Osteocyte (in vitro differentiated cells): ENCODE measurements around the gene FLT1. TPM values are rescaled to one million over a fixed set of nuclear protein-coding genes. Genes with fewer than 3 reads are reported as not detected.

ENCODE experiments used
- DNase-seq: peaks from one replicate; pipeline ENCODE4 v3.0.0; 2021; ENCODE audit warnings: mixed read lengths; ENCODE audit not compliant: unreplicated experiment; ENCODE audit errors: extremely low spot score
- H3K27ac Mint-ChIP-seq: one replicate; pipeline ENCODE4 v1.8.0; 2021; ENCODE audit warnings: mild to moderate bottlenecking, mixed read lengths; ENCODE audit not compliant: unreplicated experiment
- H3K27me3 Mint-ChIP-seq: one replicate; pipeline ENCODE4 v1.8.0; 2021; ENCODE audit warnings: mixed read lengths; ENCODE audit not compliant: unreplicated experiment
- H3K36me3 Mint-ChIP-seq: one replicate; pipeline ENCODE4 v1.8.0; 2021; ENCODE audit warnings: mixed read lengths; ENCODE audit not compliant: unreplicated experiment
- H3K4me1 Mint-ChIP-seq: one replicate; pipeline ENCODE4 v1.8.0; 2021; ENCODE audit warnings: mixed read lengths; ENCODE audit not compliant: unreplicated experiment
- H3K4me3 Mint-ChIP-seq: one replicate; pipeline ENCODE4 v1.8.0; 2021; ENCODE audit warnings: mild to moderate bottlenecking, moderate library complexity, mixed read lengths; ENCODE audit not compliant: unreplicated experiment
- H3K9me3 Mint-ChIP-seq: one replicate; pipeline ENCODE4 v1.8.0; 2021; ENCODE audit warnings: mixed read lengths; ENCODE audit not compliant: unreplicated experiment
- CTCF ChIP-seq: fragments of 200-600 bp; sonication (generic); IDR thresholded peaks from 2 replicates; pipeline ENCODE4 v1.5.0; 2021; ENCODE audit warnings: antibody characterized with exemption, mild to moderate bottlenecking, moderate library complexity
- total RNA-seq: library from RNA; stranded (reverse); gene quantifications from 2 replicates; pipeline ENCODE4 v1.2.1, GENCODE V29; 2021

The FLT1 gene
- total RNA-seq, 1 donor from 2014 or later: 3.4 TPM

DNA sequence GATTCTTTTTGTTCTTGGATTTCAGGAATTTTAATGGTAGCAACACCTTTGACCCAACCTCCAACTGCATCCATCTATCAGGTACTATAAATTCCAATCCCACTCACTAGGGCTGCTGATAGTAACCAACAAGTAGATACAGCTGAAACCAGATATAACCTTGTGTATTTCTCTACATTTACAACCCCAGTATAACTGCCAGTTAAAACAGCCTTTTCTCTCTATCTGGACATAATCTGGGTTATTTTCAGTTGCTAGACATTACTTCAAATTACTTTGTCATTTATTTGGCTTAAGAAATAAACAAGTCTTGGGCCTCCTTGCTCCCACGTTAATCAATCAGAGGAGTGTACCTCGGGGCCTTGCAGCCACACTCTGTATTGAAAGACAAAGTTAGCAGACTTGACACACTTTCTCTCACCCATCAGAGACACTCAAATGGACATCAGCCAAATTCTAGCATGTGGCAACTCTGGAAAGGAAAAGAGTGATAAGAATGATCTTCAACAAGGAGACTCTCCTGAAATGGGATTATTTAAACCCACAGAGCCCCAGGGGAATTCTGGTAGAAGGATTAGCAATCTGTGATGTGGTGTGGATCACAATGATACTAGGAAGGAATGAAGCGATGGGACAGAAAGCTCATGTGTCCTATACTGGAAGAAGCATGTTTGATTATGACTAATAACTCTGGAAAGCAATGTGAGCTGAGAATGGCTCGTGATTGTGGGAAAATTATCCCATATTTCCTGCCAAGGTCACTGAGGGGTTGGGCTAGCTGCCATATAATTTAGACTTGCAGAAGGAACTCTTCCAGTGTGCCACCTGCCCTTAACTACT, 157.5 kb downstream of the FLT1 start:
- peak overlapping the region; percentile 72 for H3K27ac Mint-ChIP-seq
- no peak for DNase-seq
- H3K36me3 Mint-ChIP-seq: no peaks in the 10 kb centered on the region
- H3K4me3 Mint-ChIP-seq: no peak overlapping the region
- H3K27me3 Mint-ChIP-seq: no peaks in the 10 kb centered on the region
- H3K4me1 Mint-ChIP-seq: peaks cover 45% of the 10 kb centered on the region
- no peak for TF ChIP-seq CTCF
- no peaks in the 10 kb centered on the region for H3K9me3 Mint-ChIP-seq

DNA sequence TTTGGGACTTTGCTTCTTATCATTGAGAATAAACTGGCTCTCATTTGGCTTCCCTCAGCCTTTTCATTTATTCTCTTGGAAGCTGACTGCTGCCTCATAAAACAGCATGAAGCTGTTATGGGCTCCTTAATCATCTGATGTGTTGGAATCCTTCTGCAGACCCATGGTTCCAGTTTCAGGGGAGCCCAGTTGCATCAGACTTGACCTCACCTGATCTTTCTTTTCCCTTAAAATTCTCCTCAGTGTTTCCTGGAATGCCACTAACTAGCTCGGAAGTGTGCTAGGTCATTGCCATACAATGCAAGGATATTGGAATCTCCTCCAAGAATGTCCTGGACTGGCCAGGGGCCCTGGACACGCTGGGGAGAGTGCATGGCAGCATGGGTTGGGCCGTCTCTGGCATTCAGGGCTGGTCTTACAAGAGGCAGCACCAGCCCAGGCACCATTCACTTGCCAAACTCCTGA, 158.7 kb downstream of the FLT1 start:
- DNase-seq: no peak

DNA sequence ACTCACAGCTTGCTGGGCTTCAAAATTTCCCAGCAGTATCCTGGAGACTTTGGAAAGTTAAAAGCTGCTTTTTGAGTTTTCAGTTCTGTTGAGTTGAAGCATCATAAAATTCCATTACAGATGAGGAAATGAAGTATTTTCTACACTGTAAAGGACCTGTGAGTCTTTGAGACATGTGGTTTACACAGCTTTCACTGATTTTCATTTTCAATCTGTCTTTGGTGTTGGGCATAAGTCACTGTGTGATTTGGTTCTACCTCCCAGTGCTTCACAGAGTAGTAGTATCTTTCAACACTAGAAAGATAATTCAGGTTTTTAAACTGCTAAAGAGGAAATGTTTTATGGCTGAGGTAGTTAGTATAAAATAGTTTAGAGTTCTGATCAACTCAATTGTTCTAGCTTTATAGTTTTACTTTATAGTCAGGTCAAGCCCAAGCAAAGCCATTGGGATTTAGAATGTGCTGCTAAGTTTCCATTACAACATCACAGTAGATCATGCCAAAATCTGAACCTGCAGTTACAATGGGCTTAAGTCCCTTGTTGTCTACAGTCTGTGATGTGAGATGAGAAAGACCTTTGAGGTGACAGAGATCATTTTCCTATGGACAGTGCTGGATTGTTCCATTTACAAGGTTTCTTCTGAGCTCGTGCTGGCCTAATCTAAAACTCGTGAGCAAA, 161.6 kb downstream of the FLT1 start:
- Mint-ChIP-seq H3K4me3 (no peak overlapping the region), H3K4me1 (peaks cover 32% of the 10 kb centered on the region), H3K36me3 (no peaks in the 10 kb centered on the region), H3K27ac (no peak overlapping the region), H3K27me3 (no peaks in the 10 kb centered on the region), H3K9me3 (no peaks in the 10 kb centered on the region)
- no peak for DNase-seq
- no peak for TF ChIP-seq CTCF

More for the DNA sequence above, 158.7 kb downstream of the FLT1 start:
- no peaks in the 10 kb centered on the region for H3K27me3 Mint-ChIP-seq
- no peak for TF ChIP-seq CTCF
- no peaks in the 10 kb centered on the region for H3K9me3 Mint-ChIP-seq
- H3K36me3 Mint-ChIP-seq: no peaks in the 10 kb centered on the region
- no peak overlapping the region for H3K4me3 Mint-ChIP-seq
- peaks cover 45% of the 10 kb centered on the region for H3K4me1 Mint-ChIP-seq
- H3K27ac Mint-ChIP-seq: no peak overlapping the region

- Mint-ChIP-seq H3K4me1 (peaks cover 26% of the 10 kb centered on the region), H3K27ac (peak overlapping the region; percentile 73), H3K4me3 (no peak overlapping the region), H3K36me3 (no peaks in the 10 kb centered on the region), H3K9me3 (no peaks in the 10 kb centered on the region), H3K27me3 (no peaks in the 10 kb centered on the region)
- DNase-seq: no peak
- TF ChIP-seq CTCF: no peak
Observed at GRCh38 chr13:28329395-28330158, 165.4 kb downstream of the FLT1 start.
